GM12864 (cell line): ENCODE measurements around the gene HSPA1L.
A peak's percentile ranks its signal among the peaks of the same experiment; 100 is the strongest.
"Not testable (repeated sequence)": the region's sequence is repeated elsewhere in the genome, so short reads cannot be mapped to it uniquely, and the experiment has no call there.

Experiments used
- DNase-seq: peaks from one replicate; pipeline ENCODE4 v3.0.0-alpha.2; 2011; ENCODE audit warnings: low read depth
- H3K4me3 ChIP-seq: 2 replicates; pipeline ENCODE4 v1.5.1; 2011; ENCODE audit warnings: mild to moderate bottlenecking, low read depth, low read length, control low read depth
- CTCF ChIP-seq: IDR thresholded peaks from 2 replicates; pipeline ENCODE4 v1.5.1; 2011; ENCODE audit warnings: low read depth, mild to moderate bottlenecking, moderate library complexity, low read length, control low read depth, inconsistent platforms; ENCODE audit errors: missing control alignments

HSPA1L gene

DNA sequence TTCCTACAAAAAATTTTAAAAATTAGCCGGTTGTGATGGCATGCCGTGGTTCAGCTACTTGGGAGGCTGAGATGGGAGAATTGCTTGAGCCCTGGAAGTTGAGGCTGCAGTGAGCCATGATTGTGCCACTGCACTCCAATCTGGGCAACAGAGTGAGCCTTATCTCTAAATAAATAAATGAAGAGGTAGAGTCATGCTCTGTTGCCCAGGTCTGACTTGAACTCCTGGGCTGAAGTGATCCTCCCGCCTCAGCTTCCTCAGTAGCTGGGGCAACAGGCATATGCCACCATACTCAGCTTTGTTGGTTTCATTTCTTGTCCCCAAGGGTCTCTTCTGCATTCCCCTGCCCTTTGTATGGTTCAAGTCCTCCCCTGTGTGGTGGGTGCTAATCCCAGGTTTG is 29.4 kb upstream of the HSPA1L start:
- H3K4me3 ChIP-seq, result no peak overlapping the region
- TF ChIP-seq CTCF, result no peak
- DNase-seq, result no peak

GRCh38 chr6:31842053-31842452 is 27.0 kb upstream of the HSPA1L start:
- no peak overlapping the region for H3K4me3 ChIP-seq
- TF ChIP-seq CTCF, result no peak
- no peak for DNase-seq

DNA sequence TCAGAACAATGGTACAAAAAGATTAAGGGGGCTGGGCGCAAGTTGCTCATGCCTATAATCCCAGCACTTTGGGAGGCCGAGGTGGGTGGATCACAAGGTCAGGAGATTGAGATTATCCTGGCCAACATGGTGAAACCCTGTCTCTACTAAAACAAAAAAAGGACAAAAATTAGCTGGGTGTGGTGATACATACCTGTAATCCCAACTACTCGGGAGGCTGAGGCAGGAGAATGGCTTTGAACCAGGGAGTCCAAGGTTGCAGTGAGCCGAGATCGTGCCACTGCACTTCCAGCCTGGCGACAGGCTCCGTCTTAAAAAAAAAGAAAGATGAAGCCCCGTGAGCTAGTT is 24.7 kb upstream of the HSPA1L start:
- DNase-seq, H3K4me3 ChIP-seq: not testable (repeated sequence)

DNA sequence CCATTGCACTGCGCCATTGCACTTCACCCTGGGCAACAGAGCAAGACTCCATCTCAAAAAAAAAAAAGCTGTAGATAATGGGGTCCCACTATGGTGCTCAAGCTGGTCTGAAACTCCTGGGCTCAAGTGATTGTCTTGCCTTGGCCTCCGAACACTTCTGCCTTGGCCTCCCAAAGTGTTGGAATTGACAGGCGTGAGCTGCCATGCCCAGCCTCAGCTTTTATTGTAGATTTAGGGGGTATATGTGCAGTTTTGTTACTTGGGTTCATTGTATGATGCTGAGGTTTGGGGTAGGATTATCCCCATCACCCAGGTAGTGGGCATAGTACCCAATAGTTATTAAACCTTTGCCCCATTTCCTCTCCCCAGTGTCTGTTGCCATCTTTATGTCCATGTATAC is 23.9 kb upstream of the HSPA1L start:
- H3K4me3 ChIP-seq, result peak overlapping the region; percentile 96
- DNase-seq, result no peak
- TF ChIP-seq CTCF, result no peak

GRCh38 chr6:31838114-31838553 is 23.1 kb upstream of the HSPA1L start:
- peak overlapping the region; percentile 96 for H3K4me3 ChIP-seq
- not testable (repeated sequence) for DNase-seq

DNA sequence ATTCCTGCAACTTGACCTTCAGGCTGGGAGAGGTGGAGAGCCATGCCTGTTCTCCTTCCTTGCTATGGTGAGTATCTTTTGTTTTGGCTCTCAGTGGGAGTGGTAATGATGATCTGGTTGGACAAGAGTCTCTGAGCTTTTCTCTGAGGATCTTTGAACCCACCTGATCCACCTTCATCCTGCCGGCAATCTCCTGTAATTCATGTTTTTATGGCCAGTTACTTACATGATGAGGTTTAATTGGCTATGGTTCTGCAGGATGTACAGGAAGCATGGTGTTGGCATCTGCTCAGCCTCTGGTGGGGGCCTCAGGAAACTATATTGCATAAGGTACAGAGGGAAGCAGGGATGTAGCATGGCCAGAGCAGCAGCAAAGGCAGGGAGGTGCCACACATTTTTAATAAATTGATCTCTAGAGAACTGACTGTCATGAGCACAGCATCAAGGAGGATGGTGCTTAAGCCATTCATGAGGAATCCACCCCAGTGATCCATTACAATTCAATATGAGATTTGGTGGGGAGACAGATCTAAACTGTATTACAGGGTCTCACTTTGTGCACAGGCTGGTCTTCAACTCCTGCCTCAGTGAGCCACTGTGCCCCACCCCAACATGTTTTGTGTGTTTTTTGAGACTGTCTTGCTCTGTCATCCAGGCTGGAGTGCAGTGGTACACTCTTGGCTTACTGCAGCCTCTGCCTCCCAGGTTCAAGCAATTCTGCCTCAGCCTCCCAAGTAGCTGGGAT is 22.5 kb upstream of the HSPA1L start:
- no peak for TF ChIP-seq CTCF
- DNase-seq, result no peak
- peak overlapping the region; percentile 96 for H3K4me3 ChIP-seq

- TF ChIP-seq CTCF, result no peak
- no peak for DNase-seq
- H3K4me3 ChIP-seq, result peak overlapping the region; percentile 96
Observed at GRCh38 chr6:31836474-31837368, 21.6 kb upstream of the HSPA1L start.

DNA sequence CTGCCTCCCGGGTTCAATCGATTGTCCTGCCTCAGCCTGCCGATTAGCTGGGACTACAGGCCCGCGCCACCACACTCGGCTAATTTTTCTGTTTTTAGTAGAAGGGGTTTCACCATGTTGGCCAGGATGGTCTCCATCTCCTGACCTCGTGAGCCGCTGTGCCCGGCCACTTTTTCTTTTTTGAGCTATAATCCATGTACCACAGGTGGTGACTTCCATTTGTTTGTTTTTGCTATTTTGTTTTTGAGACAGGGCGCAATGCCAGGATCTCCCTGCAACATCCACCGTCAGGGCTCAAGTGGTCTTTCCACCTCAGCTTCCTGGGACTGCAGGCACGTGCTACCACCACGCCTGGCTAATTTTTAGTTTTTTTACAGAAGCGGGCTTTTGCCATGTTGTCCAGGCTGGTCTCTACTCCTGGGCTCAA is 21.0 kb upstream of the HSPA1L start:
- TF ChIP-seq CTCF, result no peak
- no peak for DNase-seq
- H3K4me3 ChIP-seq, result peak overlapping the region; percentile 96
